Measurements from ENCODE around the gene SMIM15.
"Not testable (repeated sequence)": the region's sequence is repeated elsewhere in the genome, so short reads cannot be mapped to it uniquely, and the experiment has no call there.

SMIM15 gene, protein sequence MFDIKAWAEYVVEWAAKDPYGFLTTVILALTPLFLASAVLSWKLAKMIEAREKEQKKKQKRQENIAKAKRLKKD

DNA sequence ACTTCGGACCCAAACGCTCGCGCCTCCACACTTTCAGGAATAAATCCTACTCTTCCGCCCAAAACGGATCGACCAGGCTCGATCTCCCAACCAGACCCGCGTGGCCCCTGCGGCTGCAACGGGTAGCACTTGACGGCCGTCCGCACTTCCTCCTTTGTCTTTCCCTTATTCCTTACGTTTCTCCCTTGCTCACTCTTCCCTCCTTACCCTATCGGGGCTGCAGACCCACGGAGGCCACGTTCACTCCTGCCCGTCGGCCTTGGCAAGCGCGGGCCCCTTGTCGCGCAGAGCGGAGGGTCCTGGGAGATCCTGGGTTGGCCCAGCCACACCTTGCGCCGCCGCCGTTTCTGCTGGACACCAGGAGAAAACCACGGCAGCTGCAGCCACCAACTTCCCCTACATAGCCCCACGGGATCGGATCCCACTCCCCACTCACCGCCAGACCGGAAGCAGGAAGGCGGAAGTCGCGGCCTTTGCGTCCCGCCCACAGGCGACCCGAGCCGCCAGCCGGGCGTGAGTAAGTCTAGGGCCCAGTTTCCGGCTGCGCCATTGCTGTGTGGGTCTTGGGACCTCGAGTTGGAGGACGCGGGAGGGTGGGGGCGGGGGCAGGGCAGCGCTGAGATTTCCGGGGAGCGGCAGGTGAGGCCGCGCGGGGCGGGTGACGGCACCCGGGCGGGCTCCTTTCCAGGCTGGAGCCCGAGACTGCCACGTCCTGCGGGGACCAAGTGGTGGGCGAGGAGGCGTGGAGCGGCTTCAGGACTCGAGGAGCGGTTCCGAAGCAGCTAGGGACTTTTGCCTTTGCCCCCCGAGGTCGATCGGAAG is at the start of gene SMIM15:
SMIM15 (minus strand) TSS at position 459 of the 822 bp plus-strand sequence. CDS start 2,297 bp downstream, outside the sequence.
- peak; percentile 28 for DNase-seq (ENCODE audit: low spot score)

DNA sequence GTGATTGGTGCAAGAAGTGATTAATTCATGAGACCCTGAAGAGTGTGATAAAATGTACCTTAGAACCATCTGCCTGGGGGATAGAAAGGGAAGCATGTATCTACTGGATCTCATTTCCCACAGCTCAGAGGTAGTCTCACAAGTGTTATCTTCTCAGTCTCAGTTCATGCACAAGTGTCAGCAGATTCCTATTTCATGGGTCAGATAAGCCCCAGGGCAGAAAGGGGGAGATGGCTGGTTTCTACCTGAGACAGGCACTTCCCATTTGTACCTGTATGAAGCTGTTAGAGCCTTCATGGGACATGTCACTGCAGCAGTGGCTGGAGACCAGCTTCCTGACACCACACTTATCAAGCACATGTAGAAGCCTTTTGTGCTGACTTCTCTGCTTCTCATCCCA is 45.6 kb upstream of the SMIM15 start:
- no peak for DNase-seq (ENCODE audit: low spot score)

DNA sequence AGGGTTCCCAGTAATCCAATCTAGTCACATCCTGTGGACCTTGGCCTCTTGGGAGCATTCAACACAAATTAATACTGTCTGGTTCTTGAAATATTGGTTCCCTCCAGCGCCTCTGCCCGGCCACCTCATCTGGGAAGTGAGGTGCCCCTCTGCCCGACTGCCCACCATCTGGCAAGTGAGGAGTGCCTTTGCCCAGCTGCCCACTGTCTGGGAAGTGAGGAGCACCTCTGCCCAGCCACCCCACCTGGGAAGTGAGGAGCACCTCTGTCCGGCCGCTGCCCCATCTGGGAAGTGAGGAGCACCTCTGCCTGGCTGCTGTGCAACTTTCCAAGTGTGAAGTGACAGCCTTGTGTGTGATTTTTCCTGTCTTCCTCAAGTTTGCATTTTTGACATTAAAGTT is 42.7 kb upstream of the SMIM15 start:
- DNase-seq (ENCODE audit: low spot score), result no peak

DNA sequence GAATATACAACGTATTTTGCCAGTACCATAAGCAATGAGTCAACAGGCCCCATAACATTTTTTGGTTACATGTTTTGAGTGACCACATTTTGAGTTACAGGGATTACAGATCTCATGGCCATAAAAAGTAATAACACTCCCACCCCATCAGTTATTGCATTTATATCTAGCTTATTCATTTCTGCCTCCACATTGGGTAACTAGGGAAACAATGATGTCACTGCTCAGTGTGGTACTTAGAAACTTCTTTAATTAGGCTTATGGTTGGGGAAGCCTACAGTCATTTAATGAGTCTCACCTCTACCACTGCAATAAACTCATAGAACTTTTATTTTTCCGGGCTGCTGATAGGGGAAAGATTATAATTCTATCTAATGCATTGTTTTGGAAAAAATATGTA is 39.9 kb upstream of the SMIM15 start:
- no peak for DNase-seq (ENCODE audit: low spot score)

DNA sequence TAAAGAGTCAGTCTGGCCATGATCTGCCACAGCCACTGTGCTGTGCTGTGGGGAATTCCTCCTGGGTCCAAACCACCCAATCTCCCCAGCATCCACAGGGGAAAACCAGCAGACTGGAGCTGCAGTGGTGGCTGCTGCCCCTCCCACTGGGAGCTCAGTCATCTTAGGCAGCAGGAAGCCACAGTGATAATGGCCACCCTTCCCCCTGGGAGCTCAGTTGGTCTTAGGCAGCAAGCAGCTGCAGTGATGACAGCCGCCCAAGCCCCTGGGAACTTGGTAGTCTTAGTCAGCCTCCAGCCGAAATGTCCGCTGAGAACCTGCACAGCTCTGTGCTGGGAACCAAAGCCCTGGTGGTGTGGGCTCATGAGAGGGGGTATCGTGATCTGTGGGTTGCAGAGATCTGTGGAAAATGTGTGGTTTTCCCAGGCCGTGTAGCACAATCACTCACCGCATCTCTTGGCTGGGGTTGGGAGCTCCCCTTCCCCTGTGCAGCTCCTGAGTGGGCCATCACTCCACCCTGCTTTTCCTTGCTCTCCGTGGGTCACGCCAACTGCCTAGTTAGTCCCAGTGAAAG is 38.4 kb upstream of the SMIM15 start:
- DNase-seq (ENCODE audit: low spot score), result no peak

DNA sequence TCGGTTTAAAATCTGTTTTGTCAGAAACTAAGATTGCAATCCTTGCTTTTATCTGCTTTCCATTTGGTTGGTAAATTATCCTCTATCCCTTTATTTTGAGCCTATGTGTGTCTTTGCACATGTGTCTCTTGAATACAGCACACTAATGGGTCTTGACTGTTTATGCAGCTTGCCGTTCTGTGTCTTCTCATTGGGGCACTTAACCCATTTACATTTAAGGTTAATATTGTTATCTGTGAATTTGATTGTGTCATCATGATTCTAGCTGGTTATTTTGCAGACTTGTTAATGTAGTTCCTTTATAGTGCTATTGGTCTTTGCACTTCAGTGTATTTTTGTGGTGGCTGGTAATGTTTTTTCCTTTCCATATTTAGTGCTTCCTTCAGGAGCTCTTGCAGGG is 36.3 kb upstream of the SMIM15 start:
- no peak for DNase-seq (ENCODE audit: low spot score)

DNA sequence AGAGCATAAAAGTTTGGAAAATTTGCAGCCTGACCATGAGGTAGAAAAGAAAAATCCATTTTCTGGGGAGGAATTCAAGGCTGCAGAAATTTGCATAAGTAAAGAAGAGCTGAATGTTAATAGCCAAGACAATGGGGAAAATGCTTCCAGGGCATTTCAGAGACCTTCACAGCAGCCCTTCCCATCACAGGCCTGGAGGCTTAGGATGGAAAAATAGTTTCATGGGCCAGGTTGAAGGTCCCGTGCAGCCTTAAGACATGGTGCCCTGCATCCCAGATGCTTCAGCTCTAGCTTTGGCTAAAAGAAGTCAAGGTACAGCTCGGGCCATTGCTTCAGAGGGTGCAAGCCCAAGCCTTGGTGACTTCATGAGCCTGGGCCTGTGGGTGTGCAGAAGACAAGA is 25.6 kb upstream of the SMIM15 start:
- not testable (repeated sequence) for DNase-seq (ENCODE audit: low spot score)

DNA sequence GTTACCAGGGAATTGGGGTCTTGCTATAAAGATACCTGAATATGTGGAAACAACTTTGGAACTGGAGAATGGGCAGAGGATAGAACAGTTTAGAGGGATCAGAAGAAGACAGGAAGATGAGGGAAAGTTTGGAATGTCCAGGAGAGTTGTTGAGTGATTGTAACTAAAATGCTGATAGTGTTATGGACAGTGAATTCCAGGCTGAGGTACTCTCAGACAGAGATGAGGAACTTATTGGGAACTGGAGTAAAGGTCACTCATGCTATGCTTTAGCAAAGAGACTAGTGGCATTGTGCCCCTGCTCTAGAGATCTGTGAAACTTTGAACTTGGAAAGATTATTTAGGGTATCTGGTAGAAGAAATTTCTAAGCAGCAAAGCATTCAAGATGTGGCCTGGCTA is 25.1 kb upstream of the SMIM15 start:
- not testable (repeated sequence) for DNase-seq (ENCODE audit: low spot score)

DNA sequence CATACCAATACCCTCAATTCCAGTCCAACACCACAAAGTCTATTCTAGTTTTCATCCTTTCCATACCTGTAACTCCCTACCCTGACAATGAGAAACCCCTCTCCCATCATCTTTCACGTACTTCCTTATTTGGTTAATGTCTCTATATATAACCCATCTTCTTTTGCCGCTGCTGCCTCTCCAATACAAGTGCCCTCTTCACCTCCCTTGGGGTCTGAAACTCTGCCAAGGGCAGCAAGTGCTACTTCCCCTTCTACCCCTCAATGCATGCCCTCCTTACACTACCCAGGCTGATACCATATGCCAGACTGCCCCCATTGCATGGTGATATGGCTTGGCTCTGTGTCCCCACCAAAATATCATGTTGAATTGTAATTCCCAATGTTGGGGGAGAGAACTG is 24.4 kb upstream of the SMIM15 start:
- DNase-seq (ENCODE audit: low spot score), result no peak

DNA sequence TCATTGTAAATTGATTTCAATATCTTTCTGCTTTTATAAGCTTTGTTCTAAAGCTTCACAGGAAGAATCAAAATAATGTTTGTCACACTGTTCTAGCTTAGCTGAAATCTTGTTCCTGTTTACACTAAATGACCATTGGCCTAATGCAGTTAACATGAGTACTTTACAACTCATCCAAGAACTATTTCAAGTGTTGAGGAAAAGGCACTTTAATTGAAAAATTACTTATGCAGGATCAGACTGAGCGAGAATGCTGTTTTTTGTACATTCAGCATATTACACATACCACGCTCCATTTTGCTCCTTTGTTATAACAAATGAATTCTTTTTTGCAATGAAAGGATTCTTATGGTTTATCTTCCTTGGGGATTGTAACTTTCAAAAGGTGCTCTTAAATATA is 22.4 kb upstream of the SMIM15 start:
- no peak for DNase-seq (ENCODE audit: low spot score)

DNA sequence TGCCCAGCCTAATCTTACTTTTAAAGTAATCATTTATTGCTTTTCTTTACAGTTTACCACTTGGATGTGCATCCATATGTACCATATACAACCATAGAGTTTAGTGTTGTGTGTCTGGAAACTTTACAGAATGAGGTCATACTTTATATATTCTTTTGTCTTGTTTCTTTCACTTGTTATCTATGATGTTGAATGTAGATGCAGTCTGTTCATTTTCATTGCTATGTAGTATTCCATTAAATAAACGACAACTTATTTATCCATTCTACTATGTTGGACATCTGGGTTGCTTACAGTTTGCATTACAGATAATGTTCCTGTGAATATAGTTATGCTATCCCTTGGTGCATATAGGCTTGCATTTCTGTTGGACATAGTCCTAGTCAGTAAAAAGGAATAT is 21.3 kb upstream of the SMIM15 start:
- DNase-seq (ENCODE audit: low spot score), result no peak

DNA sequence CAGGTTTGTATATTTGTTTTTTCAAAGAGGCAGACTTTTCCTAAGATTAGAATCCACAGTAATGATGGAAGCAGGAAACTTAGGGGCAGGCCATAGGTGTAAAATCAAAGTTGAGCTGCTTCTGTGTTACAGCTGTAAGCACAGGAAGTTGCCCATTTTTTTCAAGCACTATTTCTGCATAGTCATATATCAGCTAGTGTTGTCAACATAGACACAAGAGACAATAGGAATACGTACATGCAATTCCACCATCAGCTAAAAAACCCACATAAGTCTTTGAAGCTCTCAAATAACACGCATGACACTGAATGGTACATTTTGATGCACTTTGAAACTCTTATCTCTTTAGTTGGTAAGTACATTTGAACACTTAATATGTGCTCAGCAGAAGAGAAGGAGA is 20.2 kb upstream of the SMIM15 start:
- no peak for DNase-seq (ENCODE audit: low spot score)

DNA sequence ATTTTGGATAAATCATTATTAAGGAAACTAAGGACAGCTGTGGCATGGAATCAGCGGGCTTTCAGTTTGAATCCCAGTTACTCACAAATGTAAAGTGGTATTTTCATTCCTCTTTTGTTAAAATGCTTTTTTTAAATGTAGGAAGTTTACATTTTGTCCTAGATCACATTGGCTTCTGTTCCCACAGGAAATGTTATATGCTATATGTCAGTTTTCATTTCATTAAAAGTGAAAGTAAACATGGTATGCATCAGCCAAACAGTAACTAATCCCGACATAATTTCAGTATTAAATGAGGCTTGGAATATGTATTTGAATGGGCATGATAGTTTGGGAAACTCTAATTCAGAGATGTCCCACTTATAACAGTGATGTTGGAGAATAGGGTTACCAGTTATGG is 18.6 kb upstream of the SMIM15 start:
- no peak for DNase-seq (ENCODE audit: low spot score)

DNA sequence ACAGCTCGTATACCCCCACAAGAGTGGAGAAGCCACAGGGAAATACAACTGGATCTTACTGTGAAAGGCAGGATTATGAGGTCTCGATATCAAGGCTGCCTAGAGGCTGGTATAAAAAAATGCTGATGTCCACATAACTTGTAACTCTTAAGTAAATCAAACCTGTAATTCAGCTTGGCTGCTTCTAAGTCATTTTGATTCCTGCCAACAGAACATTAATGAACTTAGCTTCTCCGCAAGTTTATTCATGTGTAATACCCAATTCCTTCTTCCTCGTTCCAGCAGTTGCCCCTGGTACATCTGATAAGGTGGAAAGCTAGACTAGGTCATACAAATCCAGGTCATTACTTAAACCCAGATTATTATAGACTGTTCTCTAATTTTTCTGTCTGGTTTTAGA is 16.4 kb upstream of the SMIM15 start:
- DNase-seq (ENCODE audit: low spot score), result no peak

DNA sequence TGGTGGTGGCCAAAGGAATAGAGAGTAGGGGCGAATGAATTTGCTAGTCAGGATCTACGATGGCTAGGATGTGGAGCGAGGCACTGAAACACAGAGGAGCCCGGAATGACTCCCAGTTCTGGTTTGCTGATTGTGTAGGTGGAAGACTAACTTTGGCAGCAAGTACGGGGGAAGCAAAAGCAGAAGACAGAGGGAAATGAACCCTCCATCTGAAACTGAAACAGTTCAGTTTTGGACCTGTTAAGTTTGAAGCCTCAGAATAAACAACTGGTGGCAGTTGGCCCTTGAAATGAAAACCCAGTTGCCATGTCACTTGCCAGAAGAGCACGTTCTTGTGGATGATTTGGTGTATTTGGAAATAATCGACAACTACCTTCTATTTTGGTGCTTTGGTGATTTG is 15.4 kb upstream of the SMIM15 start:
- DNase-seq (ENCODE audit: low spot score), result no peak

DNA sequence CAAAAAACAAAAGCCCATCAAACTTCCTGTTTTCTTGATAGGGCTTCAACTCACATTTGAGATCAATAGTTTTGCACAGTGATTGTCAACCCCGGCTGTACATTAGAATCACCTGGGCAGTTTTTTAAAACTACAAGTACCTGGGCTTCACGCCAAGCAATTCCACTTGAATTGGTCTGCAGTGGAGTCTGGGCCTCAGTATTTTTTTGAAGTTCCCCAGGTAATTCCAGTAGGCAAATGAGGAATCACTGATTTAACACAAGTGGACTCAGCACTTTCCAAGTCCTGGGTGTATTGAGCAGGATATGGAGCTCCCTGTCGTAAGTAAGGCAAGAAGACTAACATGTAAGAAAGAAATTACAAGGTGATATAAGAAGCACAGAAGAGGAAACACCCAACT is 14.8 kb upstream of the SMIM15 start:
- no peak for DNase-seq (ENCODE audit: low spot score)

DNA sequence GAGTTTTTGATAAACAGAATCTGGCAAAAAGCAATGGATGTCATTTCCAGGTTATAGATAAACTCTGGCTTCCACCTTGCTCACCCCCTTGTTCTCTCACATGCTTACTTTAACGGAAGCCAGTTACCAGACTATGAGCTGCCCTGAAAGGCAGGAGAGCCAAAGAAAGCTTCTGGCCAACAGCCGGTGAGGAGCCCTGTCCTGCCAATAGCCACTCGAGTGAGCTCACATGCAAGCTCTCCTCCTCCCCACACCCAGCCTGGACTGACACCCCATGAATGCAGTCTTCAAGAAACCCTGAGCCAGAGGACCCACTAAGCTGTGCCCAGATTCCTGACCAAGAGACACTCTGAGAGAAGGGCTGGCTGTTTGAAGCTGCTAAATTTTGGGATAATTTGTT is 14.4 kb upstream of the SMIM15 start:
- DNase-seq (ENCODE audit: low spot score), result no peak

DNA sequence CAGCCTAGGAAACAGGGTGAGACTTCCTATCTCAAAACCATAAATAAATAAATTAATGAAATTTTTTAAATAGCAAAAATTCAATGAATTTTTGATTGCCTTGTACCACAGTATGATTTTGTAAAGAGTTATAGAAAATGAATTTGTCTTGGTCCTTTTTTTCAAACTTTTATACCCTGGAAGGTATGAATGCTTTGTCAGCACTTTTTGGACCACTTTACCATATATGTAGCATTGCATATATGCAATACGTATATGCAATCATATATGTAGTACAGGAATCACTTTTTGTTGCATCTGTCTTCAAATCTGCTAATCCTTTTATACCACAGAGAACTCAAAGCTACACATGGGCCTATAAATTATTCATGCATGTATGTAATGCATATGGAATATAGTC is 9.2 kb upstream of the SMIM15 start:
- no peak for DNase-seq (ENCODE audit: low spot score)

DNA sequence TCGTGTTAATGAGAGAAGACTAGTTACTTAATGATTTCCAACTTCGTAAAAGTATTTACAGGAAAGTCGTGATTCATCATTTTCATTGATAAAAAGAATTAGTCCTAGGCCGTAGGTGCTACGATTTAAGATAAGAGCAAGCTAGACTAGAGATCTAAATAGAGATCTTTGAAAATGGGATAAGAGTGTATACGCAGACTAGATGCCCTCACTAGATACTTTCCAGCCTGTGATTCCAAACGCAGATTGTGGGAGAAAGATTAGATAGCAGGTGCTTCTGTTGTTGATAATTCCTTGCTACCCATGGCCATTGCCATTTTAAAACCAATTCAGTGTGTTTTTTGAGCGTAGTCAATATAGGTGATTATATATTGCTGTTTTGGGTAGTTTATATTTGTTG is 6.7 kb upstream of the SMIM15 start:
- DNase-seq (ENCODE audit: low spot score), result no peak

DNA sequence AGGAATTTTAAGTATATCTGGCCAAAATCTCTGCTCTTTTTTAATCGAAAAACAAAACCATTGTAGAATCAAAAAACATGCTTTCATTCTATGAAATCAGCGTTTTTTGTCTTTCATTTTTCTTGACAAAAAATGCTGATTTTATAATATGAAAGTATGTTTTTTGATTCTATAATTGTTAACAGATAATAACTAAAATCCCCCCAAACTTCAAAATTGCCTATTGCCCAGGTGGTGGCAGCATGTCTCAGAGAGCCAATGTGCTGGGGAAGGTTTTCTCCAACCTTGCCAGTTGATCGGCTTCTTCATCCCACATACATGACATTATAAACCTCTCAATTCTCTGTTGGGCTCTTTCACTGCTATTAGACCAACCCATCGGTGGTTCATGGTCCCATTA is 5.1 kb upstream of the SMIM15 start:
- DNase-seq (ENCODE audit: low spot score), result peak; percentile 13

DNA sequence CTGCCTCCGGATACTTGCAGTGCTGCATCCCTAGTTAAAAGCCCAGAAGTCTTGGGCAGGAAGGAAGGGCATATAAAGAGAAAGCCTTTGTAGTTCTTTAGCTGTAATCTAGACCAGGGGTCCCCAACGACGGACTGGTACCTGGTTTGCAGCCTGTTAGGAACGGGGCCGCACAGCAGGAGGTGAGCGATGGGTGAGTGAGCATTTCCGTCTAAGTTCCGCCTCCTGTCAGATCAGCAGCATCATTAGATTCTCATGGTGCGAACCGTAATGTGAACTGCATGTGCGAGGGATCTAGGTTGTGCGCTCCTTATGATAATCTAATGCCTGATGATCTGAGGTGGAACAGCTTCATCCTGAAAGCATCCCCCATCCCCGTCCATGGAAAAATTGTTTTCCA is 1.6 kb upstream of the SMIM15 start:
- no peak for DNase-seq (ENCODE audit: low spot score)

DNA sequence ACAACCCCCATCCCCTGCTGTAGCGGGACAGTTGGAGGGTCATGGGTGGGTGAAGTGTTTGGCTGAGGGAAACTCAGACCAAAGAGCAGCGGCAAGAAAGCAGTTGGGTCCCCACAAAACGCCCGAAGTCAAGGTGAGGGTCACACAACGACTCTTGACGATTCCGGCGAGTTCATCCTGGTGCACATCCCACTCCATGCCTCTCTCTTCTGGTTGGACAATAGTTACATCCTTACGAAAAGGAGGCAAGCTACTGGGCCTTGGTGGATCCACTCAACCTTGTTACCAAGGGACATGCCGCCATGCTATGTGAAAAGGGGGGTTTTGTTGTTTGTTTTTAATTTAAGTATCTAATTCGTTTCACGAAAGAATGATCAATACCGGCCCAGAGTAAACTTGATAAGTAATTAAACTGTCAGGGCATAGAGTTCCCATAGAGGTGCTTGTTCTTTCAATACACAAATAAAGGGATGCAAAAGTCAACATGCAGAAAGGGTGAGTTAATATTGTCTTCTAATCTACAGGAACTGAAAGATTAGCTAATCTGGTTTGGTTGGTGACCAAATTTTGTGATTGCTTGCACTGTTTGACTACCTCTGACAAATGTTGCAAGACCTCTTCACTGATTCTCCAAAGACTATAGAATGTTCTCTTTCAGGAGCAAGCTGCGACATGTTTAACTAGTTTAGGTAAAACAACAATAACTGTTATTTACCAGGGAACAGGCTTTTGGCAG is 732 bp upstream of the SMIM15 start:
- no peak for DNase-seq (ENCODE audit: low spot score)

DNA sequence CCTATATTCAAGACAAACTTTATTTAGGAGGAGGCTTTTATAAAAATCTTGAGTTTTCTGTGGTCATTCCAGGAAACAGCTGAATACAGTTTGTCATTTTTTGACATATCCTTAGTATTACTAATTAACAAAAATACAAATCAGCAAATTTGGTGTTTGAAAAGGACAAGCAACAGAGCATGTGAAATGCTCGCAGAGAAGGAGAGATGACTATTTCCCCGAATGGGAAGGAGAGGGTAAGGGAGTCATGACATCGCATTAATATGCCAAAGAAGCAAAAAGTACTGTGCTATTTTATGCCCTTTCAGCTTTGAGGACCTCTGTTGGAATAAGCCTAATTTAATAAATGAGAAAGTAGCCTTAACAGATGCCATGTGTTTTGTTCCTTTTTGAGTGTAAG is 1.8 kb downstream of the SMIM15 start:
- no peak for DNase-seq (ENCODE audit: low spot score)
